ENCODE data around the gene YIPF2. TPM values are rescaled to one million over a fixed set of nuclear protein-coding genes. Genes with fewer than 3 reads are reported as not detected.

The YIPF2 gene
- total and polyA plus RNA-seq, 10 of the 15 experiments (the other 5 are each of a cell fraction or from before 2014, with no cell fraction given), result 0.92 to 38.9 (median 17.6) TPM

- in situ Hi-C loops (cut with MboI) (no loop called here), intact Hi-C loops (cut with micrococcal nuclease; ENCODE audit: unreplicated experiment) (no loop called here)
- ChIA-PET CTCF (no interaction called here), POLR2A (interaction anchor here (0.6 kb wide), 1 partner anchor 12 kb away, joined by 3 read pairs; no protein-coding TSS in a partner anchor), SMC1A (ENCODE audit: uncharacterized antibody, unreplicated experiment) (no interaction called here), RAD21 (ENCODE audit: unreplicated experiment) (no interaction called here)
- no peaks in the 10 kb centered on the region for H3K4me1 ChIP-seq (ENCODE audit: control insufficient read depth, insufficient read depth, low read length)
- DNase-seq (ENCODE audit: low read depth, low spot score) (no peak), FAIRE-seq (no peak), ATAC-seq (no peak)
- no peaks in the 10 kb centered on the region for H4K20me1 ChIP-seq (ENCODE audit: control insufficient read depth, insufficient read depth)
- no TSS peak for BruUV-seq (replicated peaks)
- no peaks in the 10 kb centered on the region for H3K79me2 ChIP-seq (ENCODE audit: control insufficient read depth, insufficient read depth, low read length)
- no peak overlapping the region for H3K4me2 ChIP-seq (ENCODE audit: control insufficient read depth, insufficient read depth)
- no peak for TF ChIP-seq NBN (IDR thresholded peaks at IDR 0.05)
- no peak for TF ChIP-seq MXI1 (IDR thresholded peaks at IDR 0.05; ENCODE audit: low read depth, low read length)
- 0 out of 2 replicates have a peak, but pooled peaks have one; percentile 0 for TF ChIP-seq POLR2A (IDR thresholded peaks at IDR 0.05; ENCODE audit: low read depth, low read length)
- no peak for TF ChIP-seq BCLAF1 (IDR thresholded peaks at IDR 0.05)
- H3K36me3 ChIP-seq (ENCODE audit: control insufficient read depth in 2 of 2, insufficient read depth in 2 of 2, low read length in 1 of 2), result peaks cover 12 to 44% of the 10 kb centered on the region in 2 experiments
- no peaks in the 10 kb centered on the region for H3K27me3 ChIP-seq (replicated peaks in 1 of 2; ENCODE audit: control insufficient read depth in 2 of 2, insufficient read depth in 2 of 2, low read length in 1 of 2)
- 95% methylated on average over 24 of the region's 24 CpGs for WGBS (ENCODE audit: insufficient coverage, insufficient replicate concordance, low lambda C conversion rate, missing lambda C conversion rate)
- H3K4me3 ChIP-seq, result no peak overlapping the region
- H2AFZ ChIP-seq (ENCODE audit: control insufficient read depth, low read depth, low read length), result no peak overlapping the region
- H3K27ac ChIP-seq (ENCODE audit: control insufficient read depth, insufficient read depth), result no peak overlapping the region
- H3K9ac ChIP-seq (ENCODE audit: control insufficient read depth, insufficient read depth, low read length), result no peak overlapping the region
- H3K9me3 ChIP-seq (replicated peaks; ENCODE audit: control insufficient read depth, insufficient read depth, low read length), result no peaks in the 10 kb centered on the region
Observed at GRCh38 chr19:10913716-10914340, 14.6 kb downstream of the YIPF2 start.

GRCh38 chr19:10912619-10913018 lies 15.8 kb downstream of the YIPF2 start:
- Histone ChIP-seq H3K9ac (ENCODE audit: control insufficient read depth, insufficient read depth, low read length) (no peak overlapping the region), H2AFZ (ENCODE audit: control insufficient read depth, low read depth, low read length) (no peak overlapping the region), H3K9me3 (replicated peaks; ENCODE audit: control insufficient read depth, insufficient read depth, low read length) (no peaks in the 10 kb centered on the region), H3K27me3 (replicated peaks in 1 of 2; ENCODE audit: control insufficient read depth in 2 of 2, insufficient read depth in 2 of 2, low read length in 1 of 2) (no peaks in the 10 kb centered on the region), H3K79me2 (ENCODE audit: control insufficient read depth, insufficient read depth, low read length) (no peaks in the 10 kb centered on the region), H3K4me1 (ENCODE audit: control insufficient read depth, insufficient read depth, low read length) (no peaks in the 10 kb centered on the region), H4K20me1 (ENCODE audit: control insufficient read depth, insufficient read depth) (no peaks in the 10 kb centered on the region), H3K4me2 (ENCODE audit: control insufficient read depth, insufficient read depth) (no peak overlapping the region), H3K36me3 (ENCODE audit: control insufficient read depth in 2 of 2, insufficient read depth in 2 of 2, low read length in 1 of 2) (peaks cover 15 to 53% of the 10 kb centered on the region in 2 experiments), H3K4me3 (no peak overlapping the region), H3K27ac (ENCODE audit: control insufficient read depth, insufficient read depth) (no peak overlapping the region)
- in situ Hi-C loops (cut with MboI) (no loop called here), intact Hi-C loops (cut with micrococcal nuclease; ENCODE audit: unreplicated experiment) (no loop called here)
- ATAC-seq (no peak), FAIRE-seq (no peak), DNase-seq (ENCODE audit: low read depth, low spot score) (no peak)
- TF ChIP-seq POLR2A (IDR thresholded peaks at IDR 0.05; ENCODE audit: low read depth, low read length) (peak; percentile 41; the same call in 1 of the 2 replicates), ZBTB40 (IDR thresholded peaks at IDR 0.05; ENCODE audit: borderline replicate concordance) (no peak)
- no TSS peak for BruUV-seq (replicated peaks)
- ChIA-PET RAD21 (ENCODE audit: unreplicated experiment) (no interaction called here), POLR2A (no interaction called here), CTCF (no interaction called here), SMC1A (ENCODE audit: uncharacterized antibody, unreplicated experiment) (interaction anchor here (1.2 kb wide), 1 partner anchor 49 kb away, joined by 3 read pairs; no protein-coding TSS in a partner anchor)
- 98% methylated on average over 18 of the region's 18 CpGs for WGBS (ENCODE audit: insufficient coverage, insufficient replicate concordance, low lambda C conversion rate, missing lambda C conversion rate)
